ENCODE results near the gene TCP11L2.
A peak's percentile ranks its signal among the peaks of the same experiment; 100 is the strongest.

Gene TCP11L2

GRCh38 chr12:106302401-106303201 lies at the start of gene TCP11L2:
Gene TCP11L2 (plus strand): TSS chr12:106302733. CDS start chr12:106311076, 8,343 bp downstream.
- intact Hi-C loops (cut with DNase I), result loop anchor here (2.0 to 10.0 kb wide), 4 partner anchors 54 to 168 kb away; partner anchors contain the start of genes CKAP4, NUAK1 and POLR3B
- peak; percentile 79 to 98 (median 88) for DNase-seq

GRCh38 chr12:106254724-106255123 lies 47.8 kb upstream of the TCP11L2 start:
- intact Hi-C loops (cut with DNase I), result no loop called here
- no peak for DNase-seq

DNA sequence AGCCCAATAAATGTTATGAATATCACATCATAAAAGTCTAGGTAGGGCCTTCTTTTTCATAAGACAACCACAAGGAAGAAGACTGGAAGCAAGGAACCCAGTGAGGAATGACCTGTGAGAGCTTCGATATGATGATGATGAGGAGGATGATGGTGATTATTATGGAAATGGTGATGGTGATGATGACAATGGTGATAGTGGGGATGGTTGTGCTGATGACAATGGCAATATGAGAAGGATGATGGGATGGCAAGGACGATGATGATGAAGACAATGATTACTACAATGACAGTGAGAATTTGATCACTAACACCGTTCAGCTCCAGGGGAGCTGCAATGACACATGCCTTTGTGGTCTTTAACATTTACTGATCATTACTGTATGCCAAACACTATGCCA lies 47.0 kb upstream of the TCP11L2 start:
- intact Hi-C loops (cut with DNase I), result no loop called here

DNA sequence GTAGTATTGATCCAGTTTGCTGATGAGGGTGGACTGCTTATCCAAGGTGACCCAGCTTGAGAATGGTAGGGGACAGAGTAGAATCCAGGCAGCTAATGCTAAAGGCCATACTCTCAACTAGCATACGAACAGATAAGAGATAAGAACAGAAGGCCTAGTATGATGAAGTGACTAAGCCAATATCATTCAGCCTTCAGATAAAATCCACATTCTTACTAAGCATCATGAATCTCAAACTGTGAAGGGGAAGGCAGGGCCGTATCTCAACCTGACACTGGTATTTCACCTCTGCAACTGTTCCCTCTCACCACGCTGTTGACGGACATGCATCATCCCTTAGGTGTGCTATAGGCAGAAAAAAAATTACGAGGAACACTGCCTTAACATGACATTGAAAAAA lies 46.6 kb upstream of the TCP11L2 start:
- no peak for DNase-seq
- intact Hi-C loops (cut with DNase I), result no loop called here

More for the DNA sequence above, 47.0 kb upstream of the TCP11L2 start:
- no peak for DNase-seq

DNA sequence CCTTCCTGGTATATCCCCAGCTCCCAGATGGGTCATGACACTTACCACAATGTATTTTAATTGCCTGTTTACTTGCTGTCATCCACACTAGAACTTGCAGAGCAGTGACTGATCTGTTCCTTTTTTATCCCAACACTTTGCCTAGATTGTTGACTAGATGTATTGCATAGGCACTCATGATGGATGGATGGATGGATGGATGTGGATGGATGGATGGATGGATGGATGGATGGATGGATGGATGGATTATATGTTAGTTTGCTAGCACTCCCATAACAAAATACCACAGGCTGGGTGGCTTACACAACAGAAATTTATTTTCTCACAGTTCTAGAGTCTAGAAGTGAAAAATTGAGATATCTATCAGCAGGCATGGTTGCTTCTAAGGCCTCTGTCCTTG lies 46.0 kb upstream of the TCP11L2 start:
- intact Hi-C loops (cut with DNase I), result no loop called here
- DNase-seq, result no peak

GRCh38 chr12:106258226-106258625 lies 44.3 kb upstream of the TCP11L2 start:
- intact Hi-C loops (cut with DNase I), result no loop called here
- DNase-seq, result no peak

DNA sequence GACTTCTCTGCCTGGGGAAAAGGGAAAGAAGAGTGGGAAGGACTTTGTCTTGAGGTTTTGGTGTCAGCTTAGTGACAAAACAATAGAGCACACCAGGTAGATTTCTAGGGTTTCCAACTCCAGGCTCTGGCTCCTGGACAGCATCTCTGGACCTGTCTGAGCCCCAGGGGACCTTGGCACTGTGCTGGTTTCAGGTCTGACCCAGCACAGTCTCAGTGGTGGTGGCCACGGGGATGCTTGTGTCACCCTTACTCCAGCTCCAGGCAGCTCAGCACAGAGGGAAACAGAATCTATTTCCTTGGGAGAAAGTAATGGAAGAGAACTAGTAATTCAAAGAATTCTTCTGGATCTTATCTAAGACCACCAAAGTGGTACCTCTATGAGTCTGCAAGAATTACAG lies 43.6 kb upstream of the TCP11L2 start:
- peak in 1 of 10 donors; percentile 69 for DNase-seq
- intact Hi-C loops (cut with DNase I), result no loop called here

DNA sequence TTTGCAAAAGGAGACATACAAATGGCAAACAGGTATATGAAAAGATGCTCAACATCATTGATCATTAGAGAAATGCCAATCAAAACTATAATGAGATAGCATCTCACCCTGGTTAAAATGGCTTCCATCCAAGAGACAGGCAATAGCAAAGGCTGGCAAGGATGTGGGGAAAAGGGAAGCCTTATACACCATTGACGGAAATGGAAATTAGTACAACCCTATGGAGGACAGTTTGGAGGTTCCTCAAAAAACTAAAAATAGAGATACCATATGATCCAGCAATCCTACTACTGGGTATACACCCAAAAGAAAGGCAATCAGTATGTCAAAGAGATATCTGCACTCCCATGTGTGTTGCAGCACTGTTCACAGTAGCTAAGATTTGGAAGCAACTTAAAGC lies 37.4 kb upstream of the TCP11L2 start:
- intact Hi-C loops (cut with DNase I), result no loop called here
- no peak for DNase-seq

DNA sequence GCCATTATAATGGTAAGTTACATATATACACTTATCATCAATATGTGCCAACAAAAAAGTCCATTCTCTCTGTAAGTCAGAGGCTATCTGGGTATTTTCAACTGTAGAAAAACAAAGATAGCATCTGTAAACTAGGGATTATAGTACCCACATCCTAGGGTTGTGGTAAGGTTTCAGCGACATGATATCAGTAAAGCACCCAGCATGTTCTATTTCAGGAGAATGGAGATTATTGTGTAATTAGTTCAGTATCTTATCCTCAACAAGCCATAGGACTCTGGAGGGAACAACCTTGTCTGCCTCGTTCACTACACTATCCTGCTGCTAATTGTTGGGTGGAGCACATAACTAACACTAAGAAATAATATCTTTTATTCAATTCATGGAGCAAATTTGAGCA lies 35.0 kb upstream of the TCP11L2 start:
- DNase-seq, result no peak
- intact Hi-C loops (cut with DNase I), result no loop called here

DNA sequence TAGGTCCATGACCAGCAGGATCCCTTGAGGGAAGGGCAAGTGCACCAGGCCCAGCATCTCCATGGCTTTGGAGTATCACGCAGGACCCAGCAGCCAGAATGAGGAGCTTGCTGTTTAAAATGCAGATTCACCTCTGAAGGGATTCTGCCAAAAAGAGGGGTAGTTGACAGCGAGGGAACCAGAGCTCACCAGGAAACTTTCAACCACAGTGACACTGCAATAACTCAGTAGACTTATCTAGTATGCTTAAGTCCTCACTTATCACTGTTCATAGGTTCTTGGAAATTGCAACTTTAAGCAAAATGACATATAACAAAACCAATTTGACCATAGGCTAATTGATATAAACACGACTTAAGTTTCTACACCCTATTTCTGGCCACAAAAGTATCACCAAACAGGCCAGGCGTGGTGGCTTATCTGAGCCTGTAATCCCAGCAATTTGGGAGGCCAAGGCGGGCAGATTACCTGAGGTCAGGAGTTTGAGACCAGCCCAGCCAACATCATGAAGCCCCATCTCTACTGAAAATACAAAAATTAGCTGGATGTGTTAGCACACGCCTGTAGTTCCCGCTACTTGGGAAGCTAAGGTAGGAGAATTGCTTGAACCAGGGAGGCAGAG lies 33.3 kb upstream of the TCP11L2 start:
- DNase-seq, result no peak
- intact Hi-C loops (cut with DNase I), result no loop called here

DNA sequence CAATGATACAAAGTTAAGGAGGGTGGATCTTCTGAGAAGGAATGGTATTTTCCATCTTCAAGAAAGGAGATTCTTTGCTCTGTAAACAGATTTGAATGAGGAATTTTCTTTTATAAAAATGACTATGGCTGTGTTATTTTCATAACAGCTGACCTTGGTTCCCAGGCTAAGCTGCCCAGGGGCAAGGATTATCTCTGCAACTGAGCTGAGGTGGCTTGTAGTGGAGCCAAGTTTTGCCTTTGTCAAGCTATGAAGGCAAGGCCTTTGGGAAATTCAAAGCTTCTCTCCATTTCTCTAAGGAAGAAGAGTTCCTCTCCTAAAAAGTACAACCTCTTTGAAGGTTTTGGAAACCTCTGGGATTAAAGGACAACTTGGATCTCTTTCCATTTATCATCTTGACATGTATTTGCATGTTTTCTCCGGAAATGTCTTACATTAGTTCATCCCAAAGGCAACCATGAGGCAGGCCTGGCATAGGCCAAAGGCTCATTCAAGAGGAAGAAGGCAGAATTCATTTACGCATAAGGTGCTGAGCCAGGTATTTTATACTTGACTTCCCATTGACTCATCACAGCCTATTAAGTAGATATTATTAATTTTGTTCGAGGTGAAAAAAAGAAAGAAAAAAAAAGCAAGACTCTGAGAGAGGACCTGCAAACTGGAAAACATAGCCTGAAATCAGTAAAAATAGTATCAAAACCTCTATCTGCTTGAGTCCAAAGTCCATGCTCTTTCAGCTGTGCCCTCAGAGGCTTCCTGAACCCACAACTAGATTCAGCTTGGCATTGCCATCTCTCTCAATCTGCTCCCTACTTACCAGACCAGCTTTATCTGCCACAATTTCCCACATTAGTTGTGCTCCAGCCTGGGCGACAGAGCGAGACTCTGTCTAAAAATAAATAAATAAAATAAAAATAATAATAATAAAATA lies 30.7 kb upstream of the TCP11L2 start:
- intact Hi-C loops (cut with DNase I), result no loop called here
- DNase-seq, result no peak

DNA sequence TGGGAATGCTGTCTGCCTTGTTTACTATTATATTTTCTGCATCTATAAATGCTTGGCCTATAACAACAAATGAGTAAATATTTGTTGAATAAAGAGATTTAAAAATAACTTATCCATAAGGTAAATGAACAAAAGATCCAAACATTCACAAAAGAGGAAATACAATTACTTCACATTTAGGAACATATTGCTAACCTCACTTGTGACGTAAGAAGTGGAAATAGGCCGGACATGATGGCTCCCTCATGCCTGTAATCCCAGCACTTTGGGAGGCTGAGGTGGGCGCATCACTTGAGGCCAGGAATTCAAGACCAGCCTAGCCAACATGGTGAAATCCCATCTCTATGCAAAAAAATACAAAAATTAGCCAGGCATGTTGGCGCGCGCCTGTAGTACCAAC lies 29.0 kb upstream of the TCP11L2 start:
- no peak for DNase-seq
- intact Hi-C loops (cut with DNase I), result no loop called here

DNA sequence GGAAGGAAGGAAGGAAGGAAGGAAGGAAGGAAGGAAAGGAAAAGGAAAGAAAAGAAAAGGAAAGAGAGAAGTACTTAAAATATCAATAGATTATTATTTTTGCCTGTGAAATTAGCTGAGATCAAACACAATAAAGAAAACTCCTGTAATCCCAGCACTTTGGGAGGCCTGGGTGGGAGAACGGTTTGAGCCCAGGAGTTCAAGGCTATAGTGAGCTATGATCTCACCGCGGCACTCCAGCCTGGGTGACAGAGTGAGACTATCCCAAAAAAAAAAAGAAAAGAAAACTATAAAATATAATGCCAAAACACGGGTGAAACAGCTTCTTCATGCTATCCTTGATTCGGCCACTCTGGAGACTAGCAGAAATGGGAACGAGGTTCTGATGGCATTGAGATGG lies 28.5 kb upstream of the TCP11L2 start:
- intact Hi-C loops (cut with DNase I), result no loop called here
- DNase-seq, result no peak

DNA sequence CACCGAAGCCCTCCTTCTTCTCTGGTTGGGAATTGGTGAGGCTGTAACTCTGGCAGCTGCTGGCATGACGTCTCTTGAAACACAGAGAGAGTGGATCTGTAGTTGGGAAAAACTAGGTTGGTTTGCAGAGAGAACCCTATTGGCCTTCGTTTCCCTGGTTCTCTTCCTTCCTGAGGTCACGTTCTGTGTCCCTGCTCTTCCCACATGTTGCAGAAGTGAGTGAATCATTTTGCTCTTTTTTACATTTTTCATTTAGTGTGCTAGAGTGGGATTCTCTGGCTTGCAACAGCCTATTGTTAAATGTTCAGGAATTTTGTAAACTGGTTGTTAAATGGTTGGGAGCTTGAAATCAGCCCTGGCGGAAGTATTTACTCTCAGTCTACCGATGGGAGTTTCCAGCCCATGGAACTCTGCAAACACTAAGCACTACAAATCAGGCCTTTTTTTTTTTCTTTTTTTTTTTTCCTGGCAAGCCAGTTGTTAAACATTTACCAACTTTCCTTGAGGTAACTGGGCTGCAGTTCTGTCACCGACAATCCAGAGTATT lies 27.9 kb upstream of the TCP11L2 start:
- intact Hi-C loops (cut with DNase I), result no loop called here
- DNase-seq, result no peak

GRCh38 chr12:106275458-106275857 lies 27.1 kb upstream of the TCP11L2 start:
- intact Hi-C loops (cut with DNase I), result no loop called here
- DNase-seq, result no peak

- DNase-seq, result no peak
- intact Hi-C loops (cut with DNase I), result no loop called here
These were observed 26.3 kb upstream of the TCP11L2 start for GRCh38 chr12:106276032-106276740.

DNA sequence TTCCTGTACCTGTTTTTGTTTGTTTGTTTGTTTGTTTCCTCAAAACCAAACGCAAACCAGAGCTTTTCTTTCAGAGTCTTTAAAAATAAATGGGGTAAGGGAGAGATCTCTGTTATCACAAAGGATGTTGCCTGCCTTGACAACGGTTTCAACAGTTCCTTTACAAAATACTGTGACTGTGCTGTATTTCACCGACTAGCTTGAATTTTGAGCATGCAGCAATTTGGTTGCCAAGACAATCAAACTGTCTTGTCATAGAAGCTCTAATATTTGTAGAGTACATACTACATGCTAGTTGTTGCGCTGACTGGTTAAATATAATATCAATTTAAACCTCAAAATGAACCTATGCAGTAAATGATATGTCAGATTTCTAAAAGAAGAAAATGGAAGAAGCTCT lies 22.4 kb upstream of the TCP11L2 start:
- no peak for DNase-seq
- intact Hi-C loops (cut with DNase I), result no loop called here

DNA sequence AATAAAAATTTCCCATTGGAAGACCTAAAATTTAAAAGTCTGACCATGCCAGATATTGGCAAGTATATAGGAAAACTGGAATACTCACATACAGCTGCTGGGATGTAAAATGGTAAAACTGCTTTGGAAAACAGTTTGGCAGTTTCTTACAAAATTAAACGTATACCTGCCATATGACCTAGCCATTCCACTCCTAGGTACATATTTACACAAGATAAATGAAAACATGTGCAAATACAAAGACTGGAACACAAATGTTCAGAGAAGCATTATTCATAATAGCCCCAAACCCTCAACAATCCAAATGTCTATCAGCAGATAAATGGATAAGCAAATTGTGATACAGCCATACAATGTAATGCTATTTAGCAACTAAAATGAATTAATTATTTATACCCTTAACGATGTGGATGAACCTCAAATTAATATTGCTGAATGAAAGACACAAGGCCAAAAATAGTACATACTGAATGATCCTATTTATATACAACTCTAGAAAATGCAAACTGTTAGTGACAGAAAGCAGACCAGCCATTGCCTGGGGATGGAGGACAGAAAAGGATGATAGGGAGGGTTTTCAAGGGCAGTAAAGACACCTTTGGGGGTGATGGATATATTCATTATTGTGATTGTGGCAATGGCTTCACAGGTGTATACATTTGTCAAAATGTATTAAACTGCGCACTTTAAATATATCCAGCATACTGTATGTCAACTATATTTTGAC lies 21.3 kb upstream of the TCP11L2 start:
- intact Hi-C loops (cut with DNase I), result no loop called here
- DNase-seq, result no peak

DNA sequence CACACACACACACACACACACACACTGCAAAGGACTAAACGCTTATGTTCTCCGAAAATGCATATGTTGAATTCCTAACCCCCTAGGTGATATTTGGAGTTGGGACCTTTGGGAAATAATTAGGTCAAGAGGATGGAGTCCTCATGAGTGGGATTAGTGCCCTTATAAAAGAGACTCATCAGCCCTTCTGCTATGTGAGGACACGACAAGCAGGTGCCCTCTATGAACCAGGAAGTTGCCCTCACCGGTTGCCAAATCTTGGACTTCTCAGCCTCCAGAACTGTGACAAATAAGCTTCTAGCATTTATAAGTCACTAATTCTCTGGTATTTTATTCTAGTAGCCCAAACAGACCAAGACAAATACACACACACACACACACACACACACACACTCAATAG lies 20.7 kb upstream of the TCP11L2 start:
- no peak for DNase-seq
- intact Hi-C loops (cut with DNase I), result loop anchor here (2.0 kb wide), 1 partner anchor 55 kb away; no protein-coding TSS in a partner anchor

All from posterior cingulate gyrus (tissue), 11 donors.